OCI-LY3 (cell line): ENCODE results near the gene KRT4.

Experiments used
- H2AFZ ChIP-seq: fragments of 200-600, 300-600 bp; shearing (Covaris generic); 2 replicates; pipeline ENCODE4 v1.6.0; 2014; ENCODE audit warnings: antibody characterized with exemption, low read depth, low read length
- H3K27ac ChIP-seq: fragments of 200-600, 300-600 bp; sonication (generic); 2 replicates; pipeline ENCODE4 v1.5.1; 2014; ENCODE audit warnings: mild to moderate bottlenecking, low read length, moderate library complexity, mixed read lengths
- H3K27me3 ChIP-seq: fragments of 200-600, 300-600 bp; sonication (generic); 2 replicates; pipeline ENCODE4 v1.6.1; 2014; ENCODE audit warnings: low read depth, low read length, mixed read lengths
- H3K36me3 ChIP-seq: fragments of 200-600, 300-600 bp; sonication (generic); replicated peaks from 2 replicates; pipeline ENCODE3; 2014; ENCODE audit warnings: low read depth, low read length, mixed read lengths
- H3K4me1 ChIP-seq: fragments of 300-600, 200-600 bp; sonication (generic); 2 replicates; pipeline ENCODE4 v1.6.1; 2014; ENCODE audit warnings: low read length, mixed read lengths
- H3K4me2 ChIP-seq: fragments of 200-600, 300-600 bp; sonication (generic); 2 replicates; pipeline ENCODE4 v1.6.1; 2014; ENCODE audit warnings: low read length, mixed read lengths
- H3K4me3 ChIP-seq: fragments of 300-600, 200-600 bp; sonication (generic); 2 replicates; pipeline ENCODE4 v1.5.1; 2014; ENCODE audit warnings: antibody characterized with exemption, mild to moderate bottlenecking, low read length, moderate library complexity
- H3K79me2 ChIP-seq: fragments of 300-600, 200-600 bp; shearing (Covaris generic); 2 replicates; pipeline ENCODE4 v1.6.1; 2014; ENCODE audit warnings: mild to moderate bottlenecking, low read length, mixed read lengths
- H3K9ac ChIP-seq: fragments of 300-600, 200-600 bp; shearing (Covaris generic); 2 replicates; pipeline ENCODE4 v1.6.0; 2014; ENCODE audit warnings: mild to moderate bottlenecking, low read length, moderate library complexity
- H3K9me3 ChIP-seq: fragments of 200-600, 300-600 bp; shearing (Covaris generic); 2 replicates; pipeline ENCODE4 v1.6.1; 2014; ENCODE audit warnings: low read length, mixed read lengths; ENCODE audit not compliant: insufficient read depth
- H4K20me1 ChIP-seq: fragments of 200-600, 300-600 bp; sonication (generic); 2 replicates; pipeline ENCODE4 v1.6.1; 2016; ENCODE audit warnings: low read length, mixed read lengths; ENCODE audit not compliant: insufficient read depth
- CTCF ChIP-seq: fragments of 200-600, 300-600 bp; sonication (generic); IDR thresholded peaks from 2 replicates; pipeline ENCODE4 v1.5.1; 2014; ENCODE audit warnings: antibody characterized with exemption, low read length, low read depth
- EZH2phosphoT487 ChIP-seq: fragments of 200-600 bp; shearing (Covaris generic); IDR thresholded peaks from 2 replicates; pipeline ENCODE4 v1.6.1; 2018; ENCODE audit warnings: antibody characterized with exemption, mixed run types, low read depth

The KRT4 gene

DNA sequence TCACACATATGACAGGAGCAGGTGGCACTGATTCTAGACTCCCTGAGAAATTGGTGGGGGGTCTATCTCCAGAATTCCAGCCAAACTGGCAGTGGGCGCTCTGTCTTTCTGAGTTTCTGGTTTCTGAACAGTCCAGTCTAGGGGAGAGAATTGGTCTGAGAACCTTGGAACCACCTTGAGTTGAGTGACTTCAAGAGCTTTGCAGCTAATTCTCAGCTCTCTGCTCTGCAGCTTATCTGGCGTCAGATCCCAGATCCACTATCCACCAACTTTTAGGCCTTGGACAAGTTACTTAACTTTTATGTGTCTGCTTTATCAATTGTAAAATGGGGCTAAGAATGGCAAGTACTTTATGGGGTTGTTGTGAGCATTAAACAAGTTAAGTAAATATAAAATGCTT is 35.1 kb downstream of the KRT4 start:
- Histone ChIP-seq H3K4me3 (no peak overlapping the region), H3K4me2 (no peak overlapping the region), H3K9me3 (no peaks in the 10 kb centered on the region), H3K4me1 (no peaks in the 10 kb centered on the region), H4K20me1 (no peaks in the 10 kb centered on the region), H3K27me3 (peaks cover 43% of the 10 kb centered on the region), H3K9ac (no peak overlapping the region), H2AFZ (no peak overlapping the region), H3K27ac (no peak overlapping the region), H3K36me3 (no peaks in the 10 kb centered on the region), H3K79me2 (no peaks in the 10 kb centered on the region)
- TF ChIP-seq EZH2phosphoT487 (no peak), CTCF (no peak)

DNA sequence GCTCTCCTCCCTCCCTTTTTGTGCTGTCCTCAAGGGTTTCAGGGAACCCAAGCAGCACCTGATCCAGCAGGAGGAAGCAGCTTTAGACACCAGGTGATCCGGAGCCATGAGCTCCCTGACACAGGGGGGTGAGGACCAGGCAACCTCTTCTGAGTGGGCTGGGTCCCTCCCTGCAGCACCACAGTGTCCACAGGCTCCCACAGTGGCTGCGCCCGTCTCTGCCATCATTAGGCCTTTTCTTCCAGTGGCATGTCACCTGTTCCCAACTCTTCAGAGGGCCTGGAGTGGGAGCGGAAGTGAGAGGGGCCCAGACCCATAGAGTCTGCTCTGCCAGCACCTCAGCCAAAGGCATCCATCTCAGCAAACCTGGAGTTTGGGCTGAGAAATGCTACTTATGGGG is 36.4 kb downstream of the KRT4 start:
- TF ChIP-seq EZH2phosphoT487 (no peak), CTCF (no peak)
- Histone ChIP-seq H3K9ac (no peak overlapping the region), H3K4me1 (no peaks in the 10 kb centered on the region), H2AFZ (no peak overlapping the region), H3K79me2 (no peaks in the 10 kb centered on the region), H3K27ac (no peak overlapping the region), H3K9me3 (no peaks in the 10 kb centered on the region), H3K27me3 (peaks cover 47% of the 10 kb centered on the region), H3K4me3 (no peak overlapping the region), H3K36me3 (no peaks in the 10 kb centered on the region), H4K20me1 (no peaks in the 10 kb centered on the region), H3K4me2 (no peak overlapping the region)

DNA sequence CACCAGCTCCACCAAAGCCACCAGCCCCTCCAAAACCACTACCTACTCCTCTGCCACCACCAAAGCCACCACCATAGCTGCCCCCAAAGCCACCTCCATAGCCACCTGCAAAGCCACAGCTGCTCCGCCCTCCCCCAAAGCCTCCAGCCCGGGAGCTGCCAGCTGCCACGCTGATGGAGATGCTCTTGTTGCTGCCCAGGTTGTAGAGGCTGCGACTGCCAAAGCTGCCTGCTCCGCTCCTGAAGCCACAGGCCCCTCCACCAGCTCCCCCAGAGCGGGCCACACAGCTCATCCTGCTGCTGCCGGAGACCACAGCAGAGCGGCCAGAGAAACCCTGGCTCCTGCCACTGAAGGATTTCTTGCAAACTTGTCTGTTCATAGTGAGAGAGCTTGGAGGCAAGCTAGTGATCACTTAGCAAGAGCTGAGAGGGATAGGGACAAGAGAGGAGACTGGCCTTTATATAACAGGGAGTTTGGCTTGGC is 37.0 kb downstream of the KRT4 start, which contains the start of gene KRT76:
Gene KRT76, minus strand, starts transcription at position 433 of the 483 bp plus-strand sequence. Its CDS starts 54 bp downstream, at position 379.
- H3K4me3 ChIP-seq = no peak within 1 kb of the TSS
- H4K20me1 ChIP-seq = no peaks in the 10 kb centered on the region
- no peak for TF ChIP-seq EZH2phosphoT487
- no peak for TF ChIP-seq CTCF
- no peak within 1 kb of the TSS for H3K27ac ChIP-seq
- H3K79me2 ChIP-seq = no peaks in the 10 kb centered on the region
- no peaks in the 10 kb centered on the region for H3K9me3 ChIP-seq
- no peak within 1 kb of the TSS for H3K4me2 ChIP-seq
- H3K9ac ChIP-seq = no peak within 1 kb of the TSS
- no peaks in the 10 kb centered on the region for H3K4me1 ChIP-seq
- H2AFZ ChIP-seq = no peak within 1 kb of the TSS
- peaks cover 49% of the 10 kb centered on the region for H3K27me3 ChIP-seq
- no peaks in the 10 kb centered on the region for H3K36me3 ChIP-seq

GRCh38 chr12:52776435-52776834 is 37.5 kb downstream of the KRT4 start:
- H3K27ac ChIP-seq = no peak overlapping the region
- H3K9me3 ChIP-seq = no peaks in the 10 kb centered on the region
- H3K27me3 ChIP-seq = peaks cover 49% of the 10 kb centered on the region
- no peak overlapping the region for H3K9ac ChIP-seq
- no peak overlapping the region for H2AFZ ChIP-seq
- TF ChIP-seq EZH2phosphoT487 (no peak), CTCF (no peak)
- H3K4me3 ChIP-seq = no peak overlapping the region
- no peaks in the 10 kb centered on the region for H4K20me1 ChIP-seq
- no peaks in the 10 kb centered on the region for H3K36me3 ChIP-seq
- H3K79me2 ChIP-seq = no peaks in the 10 kb centered on the region
- H3K4me1 ChIP-seq = no peaks in the 10 kb centered on the region
- no peak overlapping the region for H3K4me2 ChIP-seq
